Activated CD4-positive, alpha-beta memory T cell treated with anti-CD3 and anti-CD28 coated beads for 36 hours (primary cell): ENCODE results near the gene DENND1B. TPM values are rescaled to one million over a fixed set of nuclear protein-coding genes. Genes with fewer than 3 reads are reported as not detected.

Experiments used
- CTCF ChIA-PET: fragments of 350-600 bp; sonication (Branson Sonifier 250); formaldehyde crosslinking; loops from one replicate; lab custom pipeline; 2021; ENCODE audit warnings: antibody characterized with exemption, inconsistent platforms; lab: Charles Lee
- POLR2A ChIA-PET: fragments of 350-600 bp; sonication (Branson Sonifier 250); formaldehyde crosslinking; loops from one replicate; lab custom pipeline; 2021; ENCODE audit warnings: antibody characterized with exemption; lab: Charles Lee
- DNase-seq: peaks from one replicate; pipeline ENCODE4 v3.0.0-alpha.2; 2020
- H3K27ac Mint-ChIP-seq: one replicate; pipeline ENCODE4 v1.8.0; 2021; ENCODE audit warnings: mixed read lengths
- H3K27me3 Mint-ChIP-seq: one replicate; pipeline ENCODE4 v1.8.0; 2021; ENCODE audit warnings: mixed read lengths
- H3K36me3 Mint-ChIP-seq: one replicate; pipeline ENCODE4 v1.8.0; 2021; ENCODE audit warnings: mixed read lengths
- H3K4me1 Mint-ChIP-seq: one replicate; pipeline ENCODE4 v1.8.0; 2021; ENCODE audit warnings: low read depth, mixed read lengths
- H3K4me3 Mint-ChIP-seq: one replicate; pipeline ENCODE4 v1.8.0; 2021; ENCODE audit warnings: mild to moderate bottlenecking, mixed read lengths
- H3K9me3 Mint-ChIP-seq: one replicate; pipeline ENCODE4 v1.8.0; 2021; ENCODE audit warnings: mixed read lengths
- intact Hi-C: fragments of 100-400 bp; cut with micrococcal nuclease; formaldehyde crosslinking; loops from one replicate; pipeline ENCODE4 v1.15.1; 2023
- total RNA-seq, 2 experiments: library from RNA; stranded (reverse); gene quantifications; one replicate each; pipeline ENCODE4 v1.2.3, GENCODE V29; 2021

Gene DENND1B
- total RNA-seq, 2 experiments from 2014 or later = 12.5 to 15.6 TPM

GRCh38 chr1:197649188-197649587 lies 126.1 kb downstream of the DENND1B start:
- Mint-ChIP-seq H3K36me3 (peaks cover 18% of the 10 kb centered on the region), H3K4me1 (peaks cover 13% of the 10 kb centered on the region), H3K27me3 (no peaks in the 10 kb centered on the region), H3K4me3 (no peak overlapping the region), H3K27ac (no peak overlapping the region), H3K9me3 (no peaks in the 10 kb centered on the region)
- no peak for DNase-seq
- ChIA-PET CTCF (no interaction called here), POLR2A (no interaction called here)
- intact Hi-C loops = no loop called here

- DNase-seq = no peak
- no peaks in the 10 kb centered on the region for H3K4me1 Mint-ChIP-seq
Measured at GRCh38 chr1:197638316-197638715, 137.0 kb downstream of the DENND1B start.

GRCh38 chr1:197637406-197637805 lies 137.9 kb downstream of the DENND1B start:
- no peaks in the 10 kb centered on the region for H3K9me3 Mint-ChIP-seq
- peaks cover 32% of the 10 kb centered on the region for H3K36me3 Mint-ChIP-seq
- no peak overlapping the region for H3K4me3 Mint-ChIP-seq
- no peak overlapping the region for H3K27ac Mint-ChIP-seq
- no peaks in the 10 kb centered on the region for H3K4me1 Mint-ChIP-seq
- ChIA-PET POLR2A (no interaction called here), CTCF (no interaction called here)
- no peak for DNase-seq
- intact Hi-C loops = no loop called here
- no peaks in the 10 kb centered on the region for H3K27me3 Mint-ChIP-seq

More at GRCh38 chr1:197638316-197638715, 137.0 kb downstream of the DENND1B start:
- H3K27ac Mint-ChIP-seq = no peak overlapping the region
- no peak overlapping the region for H3K4me3 Mint-ChIP-seq
- ChIA-PET POLR2A (no interaction called here), CTCF (interaction anchor here (0.9 to 1.1 kb wide), 2 partner anchors 23 to 231 kb away, joined by 3 to 4 read pairs; no protein-coding TSS in a partner anchor)
- H3K9me3 Mint-ChIP-seq = no peaks in the 10 kb centered on the region
- H3K36me3 Mint-ChIP-seq = peaks cover 27% of the 10 kb centered on the region
- no peaks in the 10 kb centered on the region for H3K27me3 Mint-ChIP-seq
- intact Hi-C loops = no loop called here

- ChIA-PET CTCF (interaction anchor here (0.9 kb wide), 1 partner anchor 235 kb away, joined by 3 read pairs; no protein-coding TSS in a partner anchor), POLR2A (no interaction called here)
- Mint-ChIP-seq H3K27me3 (no peaks in the 10 kb centered on the region), H3K4me3 (no peak overlapping the region), H3K4me1 (no peaks in the 10 kb centered on the region), H3K9me3 (peaks cover 8% of the 10 kb centered on the region), H3K36me3 (peaks cover 37% of the 10 kb centered on the region), H3K27ac (no peak overlapping the region)
- intact Hi-C loops = no loop called here
- no peak for DNase-seq
Measured at GRCh38 chr1:197633447-197634078, 141.7 kb downstream of the DENND1B start.

GRCh38 chr1:197632651-197633050 lies 142.6 kb downstream of the DENND1B start:
- DNase-seq = no peak
- H3K36me3 Mint-ChIP-seq = peaks cover 37% of the 10 kb centered on the region
- no peaks in the 10 kb centered on the region for H3K4me1 Mint-ChIP-seq
- ChIA-PET POLR2A (no interaction called here), CTCF (interaction anchor here (0.9 kb wide), 1 partner anchor 236 kb away, joined by 3 read pairs; no protein-coding TSS in a partner anchor)
- H3K9me3 Mint-ChIP-seq = peaks cover 8% of the 10 kb centered on the region
- H3K27ac Mint-ChIP-seq = no peak overlapping the region
- no peak overlapping the region for H3K4me3 Mint-ChIP-seq
- H3K27me3 Mint-ChIP-seq = no peaks in the 10 kb centered on the region
- intact Hi-C loops = no loop called here

GRCh38 chr1:197632005-197632404 lies 143.3 kb downstream of the DENND1B start:
- intact Hi-C loops = no loop called here
- peaks cover 37% of the 10 kb centered on the region for H3K36me3 Mint-ChIP-seq

GRCh38 chr1:197622371-197622770 lies 152.9 kb downstream of the DENND1B start:
- CTCF ChIA-PET = interaction anchor here (1.0 kb wide), 1 partner anchor 247 kb away, joined by 5 read pairs; no protein-coding TSS in a partner anchor
- H3K4me1 Mint-ChIP-seq = peaks cover 1% of the 10 kb centered on the region
- H3K36me3 Mint-ChIP-seq = no peaks in the 10 kb centered on the region
- no peak overlapping the region for H3K4me3 Mint-ChIP-seq
- H3K27me3 Mint-ChIP-seq = no peaks in the 10 kb centered on the region
- peaks cover 5% of the 10 kb centered on the region for H3K9me3 Mint-ChIP-seq
- intact Hi-C loops = no loop called here
- POLR2A ChIA-PET = no interaction called here
- no peak for DNase-seq
- no peak overlapping the region for H3K27ac Mint-ChIP-seq

More at GRCh38 chr1:197632005-197632404, 143.3 kb downstream of the DENND1B start:
- ChIA-PET CTCF (no interaction called here), POLR2A (no interaction called here)
- Mint-ChIP-seq H3K27ac (no peak overlapping the region), H3K4me3 (no peak overlapping the region), H3K9me3 (peaks cover 8% of the 10 kb centered on the region), H3K27me3 (no peaks in the 10 kb centered on the region), H3K4me1 (no peaks in the 10 kb centered on the region)
- no peak for DNase-seq

GRCh38 chr1:197621761-197622160 lies 153.5 kb downstream of the DENND1B start:
- CTCF ChIA-PET = interaction anchor here (1.0 kb wide), 1 partner anchor 247 kb away, joined by 5 read pairs; no protein-coding TSS in a partner anchor

GRCh38 chr1:197620714-197621163 lies 154.5 kb downstream of the DENND1B start:
- intact Hi-C loops = no loop called here
- no peak for DNase-seq
- POLR2A ChIA-PET = no interaction called here
- Mint-ChIP-seq H3K4me3 (no peak overlapping the region), H3K9me3 (no peaks in the 10 kb centered on the region), H3K36me3 (peaks cover 4% of the 10 kb centered on the region), H3K4me1 (peaks cover 1% of the 10 kb centered on the region), H3K27me3 (no peaks in the 10 kb centered on the region), H3K27ac (no peak overlapping the region)
- CTCF ChIA-PET = interaction anchor here (9.5 kb wide), 1 partner anchor 249 kb away, joined by 146 read pairs; no protein-coding TSS in a partner anchor

More at GRCh38 chr1:197621761-197622160, 153.5 kb downstream of the DENND1B start:
- POLR2A ChIA-PET = no interaction called here
- Mint-ChIP-seq H3K4me1 (peaks cover 1% of the 10 kb centered on the region), H3K36me3 (peaks cover 2% of the 10 kb centered on the region), H3K9me3 (peaks cover 5% of the 10 kb centered on the region), H3K27ac (no peak overlapping the region), H3K27me3 (no peaks in the 10 kb centered on the region), H3K4me3 (no peak overlapping the region)
- intact Hi-C loops = no loop called here
- DNase-seq = no peak

- intact Hi-C loops = loop anchor here (1.0 to 5.0 kb wide), 3 partner anchors 97 to 301 kb away; no protein-coding TSS in a partner anchor
- ChIA-PET POLR2A (no interaction called here), CTCF (interaction anchor here (0.6 to 9.5 kb wide), 9 partner anchors 94 to 539 kb away, joined by 3 to 146 read pairs (median 4); no protein-coding TSS in a partner anchor)
- DNase-seq = no peak
- no peaks in the 10 kb centered on the region for H3K9me3 Mint-ChIP-seq
- no peaks in the 10 kb centered on the region for H3K27me3 Mint-ChIP-seq
- no peak overlapping the region for H3K27ac Mint-ChIP-seq
- peaks cover 5% of the 10 kb centered on the region for H3K36me3 Mint-ChIP-seq
- no peak overlapping the region for H3K4me3 Mint-ChIP-seq
- H3K4me1 Mint-ChIP-seq = peaks cover 1% of the 10 kb centered on the region
Measured at GRCh38 chr1:197619008-197619640, 156.2 kb downstream of the DENND1B start.

GRCh38 chr1:197618061-197618460 lies 157.2 kb downstream of the DENND1B start:
- Mint-ChIP-seq H3K27me3 (no peaks in the 10 kb centered on the region), H3K9me3 (no peaks in the 10 kb centered on the region), H3K4me3 (no peak overlapping the region), H3K4me1 (peaks cover 1% of the 10 kb centered on the region), H3K36me3 (peaks cover 5% of the 10 kb centered on the region), H3K27ac (no peak overlapping the region)
- no peak for DNase-seq
- ChIA-PET POLR2A (interaction anchor here (1.1 kb wide), 1 partner anchor 251 kb away, joined by 3 read pairs; no protein-coding TSS in a partner anchor), CTCF (interaction anchor here (0.8 to 9.5 kb wide), 5 partner anchors 51 to 540 kb away, joined by 3 to 146 read pairs (median 4); no protein-coding TSS in a partner anchor)
- intact Hi-C loops = loop anchor here (5.0 kb wide), 1 partner anchor 96 kb away; no protein-coding TSS in a partner anchor

GRCh38 chr1:197615693-197616011 lies 159.6 kb downstream of the DENND1B start:
- DNase-seq = no peak
- ChIA-PET POLR2A (no interaction called here), CTCF (interaction anchor here (0.8 to 9.5 kb wide), 14 partner anchors 9 to 849 kb away, joined by 3 to 146 read pairs (median 4); partner anchors contain the start of gene C1orf53)
- Mint-ChIP-seq H3K36me3 (peaks cover 5% of the 10 kb centered on the region), H3K27ac (no peak overlapping the region), H3K4me1 (peaks cover 1% of the 10 kb centered on the region), H3K4me3 (no peak overlapping the region), H3K27me3 (no peaks in the 10 kb centered on the region), H3K9me3 (no peaks in the 10 kb centered on the region)
- intact Hi-C loops = loop anchor here (1.0 to 5.0 kb wide), 4 partner anchors 93 to 849 kb away; no protein-coding TSS in a partner anchor
